Measurements from ENCODE around the gene ATF2. TPM values are rescaled to one million over a fixed set of nuclear protein-coding genes. Genes with fewer than 3 reads are reported as not detected.
"Not testable (repeated sequence)": the region's sequence is repeated elsewhere in the genome, so short reads cannot be mapped to it uniquely, and the experiment has no call there.

Gene ATF2
- total and polyA plus RNA-seq, 2 experiments from 2014 or later: 23.0 to 53.5 TPM

DNA sequence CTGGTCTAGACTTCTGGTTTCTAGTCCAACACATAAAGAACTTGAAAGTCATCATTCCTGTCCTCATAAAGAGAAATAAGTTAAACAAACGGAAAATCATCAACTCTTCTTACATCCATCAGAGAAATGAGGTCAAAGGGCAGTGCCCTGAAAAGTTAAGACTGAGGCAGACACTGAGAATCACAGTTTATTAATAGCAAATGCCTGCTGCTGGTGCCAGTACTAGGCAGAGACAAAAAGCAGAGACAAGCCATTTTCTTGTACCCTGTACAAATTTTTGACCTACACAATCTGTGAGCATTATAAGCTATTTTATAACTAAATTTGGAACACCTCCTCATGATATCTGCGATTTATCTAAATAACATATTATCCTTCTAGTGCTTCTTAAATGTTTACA, 36.8 kb downstream of the ATF2 start:
- H3K4me2 ChIP-seq: no peak overlapping the region
- H3K36me3 ChIP-seq (replicated peaks; ENCODE audit: insufficient read depth, low read depth): no peaks in the 10 kb centered on the region
- no peak overlapping the region for H3K4me3 ChIP-seq
- no peak overlapping the region for H2AFZ ChIP-seq
- DNase-seq (ENCODE audit: low spot score): no peak
- no peaks in the 10 kb centered on the region for H3K9me3 ChIP-seq (ENCODE audit: low read depth)
- H3K27ac ChIP-seq: no peak overlapping the region
- H3K79me2 ChIP-seq: peaks cover 23% of the 10 kb centered on the region
- H4K20me1 ChIP-seq (ENCODE audit: insufficient read depth, poor library complexity, severe bottlenecking): peaks cover 9% of the 10 kb centered on the region
- H3K9me2 ChIP-seq (replicated peaks; ENCODE audit: insufficient read depth): no peaks in the 10 kb centered on the region
- TF ChIP-seq, protein P1, sequence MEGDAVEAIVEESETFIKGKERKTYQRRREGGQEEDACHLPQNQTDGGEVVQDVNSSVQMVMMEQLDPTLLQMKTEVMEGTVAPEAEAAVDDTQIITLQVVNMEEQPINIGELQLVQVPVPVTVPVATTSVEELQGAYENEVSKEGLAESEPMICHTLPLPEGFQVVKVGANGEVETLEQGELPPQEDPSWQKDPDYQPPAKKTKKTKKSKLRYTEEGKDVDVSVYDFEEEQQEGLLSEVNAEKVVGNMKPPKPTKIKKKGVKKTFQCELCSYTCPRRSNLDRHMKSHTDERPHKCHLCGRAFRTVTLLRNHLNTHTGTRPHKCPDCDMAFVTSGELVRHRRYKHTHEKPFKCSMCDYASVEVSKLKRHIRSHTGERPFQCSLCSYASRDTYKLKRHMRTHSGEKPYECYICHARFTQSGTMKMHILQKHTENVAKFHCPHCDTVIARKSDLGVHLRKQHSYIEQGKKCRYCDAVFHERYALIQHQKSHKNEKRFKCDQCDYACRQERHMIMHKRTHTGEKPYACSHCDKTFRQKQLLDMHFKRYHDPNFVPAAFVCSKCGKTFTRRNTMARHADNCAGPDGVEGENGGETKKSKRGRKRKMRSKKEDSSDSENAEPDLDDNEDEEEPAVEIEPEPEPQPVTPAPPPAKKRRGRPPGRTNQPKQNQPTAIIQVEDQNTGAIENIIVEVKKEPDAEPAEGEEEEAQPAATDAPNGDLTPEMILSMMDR (IDR thresholded peaks at IDR 0.05; ENCODE audit: poor library complexity): no peak
- TF ChIP-seq EZH2 (IDR thresholded peaks at IDR 0.05; ENCODE audit: borderline replicate concordance): no peak
- no peak for TF ChIP-seq EZH2phosphoT487 (IDR thresholded peaks at IDR 0.05; ENCODE audit: low read depth, severe bottlenecking, unreplicated experiment)
- 79% methylated on average over 2 of the region's 2 CpGs for WGBS (ENCODE audit: low lambda C conversion rate, missing lambda C conversion rate)
- no peaks in the 10 kb centered on the region for H3K4me1 ChIP-seq (ENCODE audit: insufficient read depth)
- H3K27me3 ChIP-seq: no peaks in the 10 kb centered on the region

DNA sequence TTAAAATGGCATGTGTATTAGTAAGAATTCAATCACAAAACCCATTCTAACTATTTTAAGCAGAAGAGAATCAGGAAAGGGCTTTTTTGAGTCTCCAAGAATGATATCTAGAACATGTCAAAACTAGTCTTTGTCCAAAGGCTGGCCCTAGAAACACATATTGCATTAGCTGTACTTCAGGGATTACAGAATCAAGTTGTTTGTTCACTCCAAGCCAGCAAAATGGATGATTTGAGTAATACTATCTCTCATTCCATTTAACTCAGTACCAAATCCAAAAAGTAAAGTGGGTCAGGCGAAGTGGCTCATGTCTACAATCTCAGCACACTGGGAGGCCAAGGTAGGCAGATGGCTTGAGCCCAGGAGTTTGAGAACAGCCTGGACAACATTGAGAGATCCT, 41.3 kb downstream of the ATF2 start:
- DNase-seq (ENCODE audit: low spot score): no peak
- Histone ChIP-seq H3K9me2 (replicated peaks; ENCODE audit: insufficient read depth) (no peaks in the 10 kb centered on the region), H3K4me1 (ENCODE audit: insufficient read depth) (no peaks in the 10 kb centered on the region), H3K4me2 (no peak overlapping the region), H3K27me3 (no peaks in the 10 kb centered on the region), H2AFZ (no peak overlapping the region), H3K9me3 (ENCODE audit: low read depth) (no peaks in the 10 kb centered on the region), H3K79me2 (peaks cover 7% of the 10 kb centered on the region), H3K36me3 (replicated peaks; ENCODE audit: insufficient read depth, low read depth) (no peaks in the 10 kb centered on the region), H3K4me3 (no peak overlapping the region), H3K27ac (no peak overlapping the region), H4K20me1 (ENCODE audit: insufficient read depth, poor library complexity, severe bottlenecking) (peaks cover 4% of the 10 kb centered on the region)
- 92% methylated on average over 1 of the region's 1 CpG for WGBS (ENCODE audit: low lambda C conversion rate, missing lambda C conversion rate)
- TF ChIP-seq EZH2 (IDR thresholded peaks at IDR 0.05; ENCODE audit: borderline replicate concordance) (no peak), EZH2phosphoT487 (IDR thresholded peaks at IDR 0.05; ENCODE audit: low read depth, severe bottlenecking, unreplicated experiment) (no peak)
- TF ChIP-seq, protein P1 (IDR thresholded peaks at IDR 0.05; ENCODE audit: poor library complexity): no peak

DNA sequence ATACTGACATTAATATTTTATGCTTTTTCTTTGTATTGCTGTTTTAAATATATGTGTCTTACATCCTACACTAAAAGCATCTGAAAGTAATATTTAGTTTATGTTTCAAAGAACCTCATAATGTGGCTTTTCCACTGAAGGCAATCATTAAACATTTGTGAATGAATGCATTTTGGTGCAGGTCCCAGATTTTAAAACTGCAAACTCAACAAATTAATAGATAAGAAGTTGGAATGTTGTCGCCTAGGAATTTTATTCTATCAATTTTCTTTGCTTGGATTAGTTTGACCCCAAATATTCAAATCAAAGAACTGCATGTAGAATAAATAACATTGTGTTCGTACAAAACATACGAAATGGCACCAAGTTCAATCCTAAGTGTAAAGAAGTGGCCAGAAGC, 44.7 kb downstream of the ATF2 start:
- Histone ChIP-seq H3K4me3 (no peak overlapping the region), H3K4me1 (ENCODE audit: insufficient read depth) (no peaks in the 10 kb centered on the region), H4K20me1 (ENCODE audit: insufficient read depth, poor library complexity, severe bottlenecking) (peaks cover 4% of the 10 kb centered on the region), H3K36me3 (replicated peaks; ENCODE audit: insufficient read depth, low read depth) (no peaks in the 10 kb centered on the region), H2AFZ (no peak overlapping the region), H3K9me3 (ENCODE audit: low read depth) (no peaks in the 10 kb centered on the region), H3K27me3 (no peaks in the 10 kb centered on the region), H3K4me2 (no peak overlapping the region), H3K79me2 (no peaks in the 10 kb centered on the region), H3K27ac (no peak overlapping the region), H3K9me2 (replicated peaks; ENCODE audit: insufficient read depth) (no peaks in the 10 kb centered on the region)
- TF ChIP-seq, protein P1 (IDR thresholded peaks at IDR 0.05; ENCODE audit: poor library complexity): no peak
- no peak for TF ChIP-seq EZH2phosphoT487 (IDR thresholded peaks at IDR 0.05; ENCODE audit: low read depth, severe bottlenecking, unreplicated experiment)
- no peak for TF ChIP-seq EZH2 (IDR thresholded peaks at IDR 0.05; ENCODE audit: borderline replicate concordance)
- no peak for DNase-seq (ENCODE audit: low spot score)
- WGBS (ENCODE audit: low lambda C conversion rate, missing lambda C conversion rate): 94% methylated on average over 3 of the region's 3 CpGs

DNA sequence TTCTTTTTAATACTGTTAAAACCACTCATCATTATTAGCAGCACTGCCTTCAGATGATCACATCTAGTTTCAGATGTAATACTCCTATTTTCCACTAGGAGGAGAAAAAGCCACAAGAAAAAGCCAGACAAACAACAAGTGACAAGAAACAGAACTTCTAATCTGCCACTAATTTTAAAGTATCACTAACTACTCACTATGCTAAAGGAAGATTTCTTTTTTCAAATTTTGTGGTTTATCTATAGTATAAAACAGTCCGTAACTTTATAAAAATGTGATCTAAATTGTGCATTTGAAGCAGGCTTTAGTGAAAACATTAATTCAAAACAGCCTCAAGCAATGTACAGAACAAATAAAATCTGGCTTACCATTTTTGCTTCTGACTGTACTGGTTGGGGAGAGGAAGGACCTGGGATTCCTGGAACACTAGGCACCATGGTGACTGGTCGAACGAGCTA, 56.8 kb downstream of the ATF2 start:
- no peak overlapping the region for H3K27ac ChIP-seq
- H3K4me3 ChIP-seq: no peak overlapping the region
- H3K9me2 ChIP-seq (replicated peaks; ENCODE audit: insufficient read depth): no peaks in the 10 kb centered on the region
- H3K4me1 ChIP-seq (ENCODE audit: insufficient read depth): no peaks in the 10 kb centered on the region
- no peaks in the 10 kb centered on the region for H3K36me3 ChIP-seq (replicated peaks; ENCODE audit: insufficient read depth, low read depth)
- H4K20me1 ChIP-seq (ENCODE audit: insufficient read depth, poor library complexity, severe bottlenecking): no peaks in the 10 kb centered on the region
- no peaks in the 10 kb centered on the region for H3K27me3 ChIP-seq
- no peaks in the 10 kb centered on the region for H3K9me3 ChIP-seq (ENCODE audit: low read depth)
- TF ChIP-seq EZH2phosphoT487 (IDR thresholded peaks at IDR 0.05; ENCODE audit: low read depth, severe bottlenecking, unreplicated experiment): no peak
- no peak for TF ChIP-seq EZH2 (IDR thresholded peaks at IDR 0.05; ENCODE audit: borderline replicate concordance)
- TF ChIP-seq, protein P1 (IDR thresholded peaks at IDR 0.05; ENCODE audit: poor library complexity): peak; percentile 64
- peak; percentile 41 for DNase-seq (ENCODE audit: low spot score)
- H2AFZ ChIP-seq: no peak overlapping the region
- WGBS (ENCODE audit: low lambda C conversion rate, missing lambda C conversion rate): 63% methylated on average over 3 of the region's 3 CpGs
- no peak overlapping the region for H3K4me2 ChIP-seq
- no peaks in the 10 kb centered on the region for H3K79me2 ChIP-seq

DNA sequence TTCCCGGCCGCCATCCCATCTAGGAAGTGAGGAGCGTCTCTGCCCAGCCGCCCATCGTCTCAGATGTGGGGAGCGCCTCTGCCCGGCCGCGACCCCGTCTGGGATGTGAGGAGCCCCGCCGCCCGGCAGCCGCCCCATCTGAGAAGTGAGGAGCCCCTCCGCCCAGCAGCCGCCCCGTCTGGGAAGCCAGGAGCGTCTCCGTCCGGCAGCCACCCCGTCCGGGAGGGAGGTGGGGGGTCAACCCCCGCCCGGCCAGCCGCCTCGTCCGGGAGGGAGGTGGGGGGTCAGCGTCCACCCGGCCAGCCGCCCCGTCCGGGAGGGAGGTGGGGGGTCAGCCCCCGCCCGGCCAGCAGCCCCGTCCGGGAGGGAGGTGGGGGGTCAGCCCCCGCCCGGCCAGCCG, 59.9 kb downstream of the ATF2 start:
- H3K27ac ChIP-seq; H4K20me1 ChIP-seq (ENCODE audit: insufficient read depth, poor library complexity, severe bottlenecking); H3K9me2 ChIP-seq (replicated peaks; ENCODE audit: insufficient read depth); H3K4me3 ChIP-seq; DNase-seq (ENCODE audit: low spot score); H3K36me3 ChIP-seq (replicated peaks; ENCODE audit: insufficient read depth, low read depth); H3K27me3 ChIP-seq; H3K4me1 ChIP-seq (ENCODE audit: insufficient read depth); H2AFZ ChIP-seq; H3K9me3 ChIP-seq (ENCODE audit: low read depth); H3K79me2 ChIP-seq; H3K4me2 ChIP-seq: not testable (repeated sequence)
- 97% methylated on average over 7 of the region's 39 CpGs for WGBS (ENCODE audit: low lambda C conversion rate, missing lambda C conversion rate)
